ENCODE results near the gene CTSW. TPM values are rescaled to one million over a fixed set of nuclear protein-coding genes. Genes with fewer than 3 reads are reported as not detected.

The CTSW gene
- polyA plus RNA-seq, 1 experiment = not detected

DNA sequence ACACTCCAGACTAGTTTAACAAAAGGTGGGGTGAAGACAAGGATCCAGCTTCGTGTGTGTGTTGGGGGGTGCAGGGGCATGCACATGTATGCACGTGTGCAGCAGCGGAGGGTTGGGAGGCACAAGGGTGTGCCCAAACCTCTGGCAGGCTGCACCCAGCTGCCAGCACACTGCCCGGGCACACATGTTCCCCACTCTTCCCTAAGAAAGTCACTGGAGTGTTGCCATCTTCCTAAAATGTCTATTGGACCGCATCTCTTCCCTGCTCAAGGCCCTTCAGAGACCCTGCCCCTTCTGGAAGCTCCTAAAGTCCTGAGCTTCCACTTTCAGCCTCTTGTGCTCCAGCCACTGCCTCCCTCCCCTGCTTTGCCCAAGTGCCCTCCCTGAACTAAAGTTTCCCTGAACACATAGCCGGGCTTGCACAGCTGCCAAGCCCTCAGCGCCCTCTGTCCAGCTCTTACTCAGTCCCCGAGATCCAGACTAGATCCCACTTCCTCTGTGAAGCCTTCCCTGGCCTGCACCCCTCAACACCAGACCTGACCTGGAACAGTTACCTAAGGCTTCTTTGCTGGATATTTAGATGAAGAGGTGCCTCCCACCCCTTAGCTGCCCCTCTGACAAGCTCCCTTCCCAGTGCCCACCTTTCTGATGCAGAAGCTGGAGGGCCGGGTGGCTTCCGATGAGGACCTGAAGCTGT is 27.7 kb upstream of the CTSW start:
- CTCF ChIA-PET = interaction anchor here (0.6 to 1.0 kb wide), 3 partner anchors 14 to 120 kb away, joined by 3 to 5 read pairs (median 5); partner anchors contain the start of gene FIBP
- DNase-seq (ENCODE audit: low read depth, low spot score) = no peak
- Histone ChIP-seq H3K27ac (ENCODE audit: low read depth, low read length) (no peak overlapping the region), H3K27me3 (ENCODE audit: control insufficient read depth, insufficient read depth, low read length) (no peaks in the 10 kb centered on the region), H3K9me3 (ENCODE audit: control insufficient read depth, insufficient read depth, low read length) (peaks cover 18% of the 10 kb centered on the region; the same call in 1 of the 2 replicates), H3K4me3 (ENCODE audit: low read depth, low read length) (no peak overlapping the region)
- POLR2A ChIA-PET = interaction anchor here (0.6 to 5.0 kb wide), 9 partner anchors 7 to 237 kb away, joined by 3 to 40 read pairs (median 5); partner anchors contain the start of genes CCDC85B, CFL1, FIBP and MUS81
- TF ChIP-seq, protein P1, sequence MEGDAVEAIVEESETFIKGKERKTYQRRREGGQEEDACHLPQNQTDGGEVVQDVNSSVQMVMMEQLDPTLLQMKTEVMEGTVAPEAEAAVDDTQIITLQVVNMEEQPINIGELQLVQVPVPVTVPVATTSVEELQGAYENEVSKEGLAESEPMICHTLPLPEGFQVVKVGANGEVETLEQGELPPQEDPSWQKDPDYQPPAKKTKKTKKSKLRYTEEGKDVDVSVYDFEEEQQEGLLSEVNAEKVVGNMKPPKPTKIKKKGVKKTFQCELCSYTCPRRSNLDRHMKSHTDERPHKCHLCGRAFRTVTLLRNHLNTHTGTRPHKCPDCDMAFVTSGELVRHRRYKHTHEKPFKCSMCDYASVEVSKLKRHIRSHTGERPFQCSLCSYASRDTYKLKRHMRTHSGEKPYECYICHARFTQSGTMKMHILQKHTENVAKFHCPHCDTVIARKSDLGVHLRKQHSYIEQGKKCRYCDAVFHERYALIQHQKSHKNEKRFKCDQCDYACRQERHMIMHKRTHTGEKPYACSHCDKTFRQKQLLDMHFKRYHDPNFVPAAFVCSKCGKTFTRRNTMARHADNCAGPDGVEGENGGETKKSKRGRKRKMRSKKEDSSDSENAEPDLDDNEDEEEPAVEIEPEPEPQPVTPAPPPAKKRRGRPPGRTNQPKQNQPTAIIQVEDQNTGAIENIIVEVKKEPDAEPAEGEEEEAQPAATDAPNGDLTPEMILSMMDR (IDR thresholded peaks at IDR 0.05; ENCODE audit: low read depth, low read length) = no peak

DNA sequence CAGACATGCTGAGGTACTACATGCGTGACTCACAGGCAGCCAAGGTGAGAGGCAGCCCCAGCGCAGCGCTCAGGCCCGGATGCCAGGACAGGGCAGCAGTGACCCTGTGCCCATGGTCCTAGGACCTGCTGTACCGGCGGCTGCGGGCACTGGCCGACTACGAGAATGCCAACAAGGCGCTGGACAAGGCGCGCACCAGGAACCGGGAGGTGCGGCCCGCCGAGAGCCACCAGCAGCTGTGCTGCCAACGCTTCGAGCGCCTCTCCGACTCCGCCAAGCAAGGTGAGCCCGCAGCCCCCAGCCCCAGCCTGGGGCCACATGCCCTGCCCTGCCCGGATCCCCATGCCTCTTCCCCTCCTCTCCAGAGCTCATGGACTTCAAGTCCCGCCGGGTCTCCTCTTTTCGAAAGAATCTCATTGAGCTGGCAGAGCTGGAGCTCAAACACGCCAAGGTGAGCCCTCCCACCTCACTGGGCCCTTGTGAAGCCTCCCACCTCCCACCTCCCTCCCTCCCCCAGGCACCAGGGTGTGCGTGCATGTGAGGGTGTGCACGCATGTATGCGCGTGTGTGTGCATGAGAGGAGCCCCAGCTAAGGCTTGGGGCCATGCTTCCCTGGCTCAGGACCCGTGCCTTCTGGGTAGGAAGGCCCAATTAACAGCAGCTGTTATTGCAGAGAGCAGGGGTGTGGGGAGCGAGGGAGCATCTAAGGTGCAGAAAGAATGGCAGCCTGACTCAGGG is 27.0 kb upstream of the CTSW start:
- no peak for DNase-seq (ENCODE audit: low read depth, low spot score)
- CTCF ChIA-PET = interaction anchor here (0.6 kb wide), 1 partner anchor 13 kb away, joined by 3 read pairs; no protein-coding TSS in a partner anchor
- Histone ChIP-seq H3K27me3 (ENCODE audit: control insufficient read depth, insufficient read depth, low read length) (no peaks in the 10 kb centered on the region), H3K4me3 (ENCODE audit: low read depth, low read length) (no peak overlapping the region), H3K27ac (ENCODE audit: low read depth, low read length) (no peak overlapping the region), H3K9me3 (ENCODE audit: control insufficient read depth, insufficient read depth, low read length) (peaks cover 18% of the 10 kb centered on the region; the same call in 1 of the 2 replicates)
- POLR2A ChIA-PET = interaction anchor here (0.6 to 1.3 kb wide), 8 partner anchors 19 to 416 kb away, joined by 3 to 8 read pairs (median 3); partner anchors contain the start of genes FIBP, PCNX3, RAB1B and SNX32
- TF ChIP-seq, protein P1 (IDR thresholded peaks at IDR 0.05; ENCODE audit: low read depth, low read length) = no peak

DNA sequence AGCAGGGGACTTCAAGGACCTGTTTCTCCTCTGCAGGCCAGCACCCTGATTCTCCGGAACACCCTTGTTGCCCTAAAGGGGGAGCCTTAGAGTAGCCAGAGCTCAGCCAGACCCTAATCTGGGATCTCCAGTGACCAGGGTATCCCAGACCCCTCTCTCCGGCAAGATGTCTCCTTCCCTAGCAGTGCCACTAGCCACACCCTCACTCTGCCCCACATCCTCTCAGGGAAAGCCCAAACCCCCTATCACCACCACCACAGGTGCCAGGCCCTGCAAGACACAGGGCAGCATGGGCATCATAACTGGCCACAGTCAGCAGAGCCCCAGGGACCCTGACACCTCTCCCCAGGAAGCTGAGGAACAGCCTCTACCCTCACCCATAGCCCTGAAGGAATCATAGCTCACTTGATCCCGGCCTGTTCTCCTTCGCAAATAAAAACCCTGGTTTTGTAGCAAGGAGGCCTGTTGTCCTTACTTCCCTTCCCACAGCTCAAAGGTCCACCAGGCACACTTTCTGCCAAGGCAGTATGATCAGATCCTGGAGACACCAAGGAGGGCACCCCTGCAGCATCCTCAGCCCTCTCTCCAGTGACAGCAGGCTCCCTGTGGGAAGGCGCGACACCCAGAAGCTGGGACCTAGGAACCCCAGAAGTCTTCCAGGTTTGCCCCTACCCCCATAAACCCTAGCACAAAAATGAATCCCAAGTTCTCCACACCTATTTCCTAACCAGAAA is 26.2 kb upstream of the CTSW start:
- Histone ChIP-seq H3K27ac (ENCODE audit: low read depth, low read length) (no peak overlapping the region), H3K9me3 (ENCODE audit: control insufficient read depth, insufficient read depth, low read length) (peaks cover 18% of the 10 kb centered on the region; the same call in 1 of the 2 replicates), H3K27me3 (ENCODE audit: control insufficient read depth, insufficient read depth, low read length) (no peaks in the 10 kb centered on the region), H3K4me3 (ENCODE audit: low read depth, low read length) (no peak overlapping the region)
- DNase-seq (ENCODE audit: low read depth, low spot score) = no peak
- TF ChIP-seq, protein P1 (IDR thresholded peaks at IDR 0.05; ENCODE audit: low read depth, low read length) = no peak
- POLR2A ChIA-PET = interaction anchor here (0.7 to 1.3 kb wide), 4 partner anchors 20 to 415 kb away, joined by 3 to 8 read pairs (median 3); partner anchors contain the start of genes RAB1B and SNX32
- CTCF ChIA-PET = interaction anchor here (1.1 kb wide), 1 partner anchor 35 kb away, joined by 3 read pairs; the partner anchor contains the start of gene FIBP

GRCh38 chr11:65854161-65854592 is 25.5 kb upstream of the CTSW start:
- POLR2A ChIA-PET = no interaction called here
- H3K27me3 ChIP-seq (ENCODE audit: control insufficient read depth, insufficient read depth, low read length) = no peaks in the 10 kb centered on the region
- TF ChIP-seq, protein P1 (IDR thresholded peaks at IDR 0.05; ENCODE audit: low read depth, low read length) = no peak
- no peak for DNase-seq (ENCODE audit: low read depth, low spot score)
- H3K9me3 ChIP-seq (ENCODE audit: control insufficient read depth, insufficient read depth, low read length) = peaks cover 18% of the 10 kb centered on the region; the same call in 1 of the 2 replicates
- no peak overlapping the region for H3K4me3 ChIP-seq (ENCODE audit: low read depth, low read length)
- H3K27ac ChIP-seq (ENCODE audit: low read depth, low read length) = no peak overlapping the region
- CTCF ChIA-PET = interaction anchor here (1.1 kb wide), 1 partner anchor 34 kb away, joined by 3 read pairs; the partner anchor contains the start of gene FIBP
